Ectodermal cell (in vitro differentiated cells): Measurements from ENCODE around the gene PCDH1.

Experiments used
- H3K27ac ChIP-seq: 2 replicates; pipeline ENCODE4 v1.7.0; 2013; ENCODE audit warnings: mild to moderate bottlenecking, low read depth, low read length; ENCODE audit not compliant: insufficient read depth, poor library complexity, severe bottlenecking
- H3K27me3 ChIP-seq: 2 replicates; pipeline ENCODE4 v1.7.0; 2013; ENCODE audit warnings: mild to moderate bottlenecking, low read length; ENCODE audit not compliant: insufficient read depth, control insufficient read depth, poor library complexity, severe bottlenecking
- H3K36me3 ChIP-seq: one replicate; pipeline ENCODE4 v1.7.0; 2013; ENCODE audit warnings: low read length; ENCODE audit not compliant: control insufficient read depth, insufficient read depth
- H3K4me1 ChIP-seq: one replicate; pipeline ENCODE4 v1.7.0; 2013; ENCODE audit warnings: low read length; ENCODE audit not compliant: control insufficient read depth, insufficient read depth
- H3K4me3 ChIP-seq: 2 replicates; pipeline ENCODE4 v1.7.0; 2013; ENCODE audit warnings: low read depth, low read length, control low read depth; ENCODE audit not compliant: insufficient read depth
- H3K9me3 ChIP-seq: 2 replicates; pipeline ENCODE4 v1.7.0; 2013; ENCODE audit warnings: mild to moderate bottlenecking, low read length, moderate library complexity; ENCODE audit not compliant: control insufficient read depth
- WGBS, 2 experiments: methylation state at CpG; one replicate each; pipeline ENCODE4 v1.1.7; 2013; ENCODE audit warnings: missing lambda C conversion rate in 2 of 2; 5-methylcytosine and 5-hydroxymethylcytosine counted together

Gene PCDH1

DNA sequence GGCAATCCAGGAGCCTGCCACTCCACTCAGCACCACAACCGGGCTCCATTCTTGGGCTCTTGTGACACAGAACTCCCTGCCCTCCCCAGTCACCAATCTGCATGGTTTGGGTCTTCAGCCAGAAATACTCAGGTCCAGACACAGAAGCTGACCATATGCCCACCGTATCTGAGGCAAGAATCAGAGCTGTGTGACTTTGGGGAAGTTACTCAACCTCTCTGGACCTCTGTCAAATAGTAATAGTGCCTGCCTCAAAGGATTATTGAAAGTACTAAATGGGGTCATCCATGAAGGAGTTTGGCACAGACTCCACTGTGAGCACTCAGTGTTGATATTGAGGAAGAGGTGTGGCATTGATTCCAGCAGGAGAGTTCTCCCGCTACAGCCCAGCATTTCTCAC is 67.5 kb downstream of the PCDH1 start:
- WGBS, 2 experiments: 90 to 94% methylated on average over 3 of the region's 3 CpGs
- Histone ChIP-seq H3K9me3 (no peaks in the 10 kb centered on the region), H3K4me1 (peaks cover 49% of the 10 kb centered on the region), H3K27me3 (no peaks in the 10 kb centered on the region), H3K36me3 (no peaks in the 10 kb centered on the region), H3K27ac (no peak overlapping the region), H3K4me3 (no peak overlapping the region)

DNA sequence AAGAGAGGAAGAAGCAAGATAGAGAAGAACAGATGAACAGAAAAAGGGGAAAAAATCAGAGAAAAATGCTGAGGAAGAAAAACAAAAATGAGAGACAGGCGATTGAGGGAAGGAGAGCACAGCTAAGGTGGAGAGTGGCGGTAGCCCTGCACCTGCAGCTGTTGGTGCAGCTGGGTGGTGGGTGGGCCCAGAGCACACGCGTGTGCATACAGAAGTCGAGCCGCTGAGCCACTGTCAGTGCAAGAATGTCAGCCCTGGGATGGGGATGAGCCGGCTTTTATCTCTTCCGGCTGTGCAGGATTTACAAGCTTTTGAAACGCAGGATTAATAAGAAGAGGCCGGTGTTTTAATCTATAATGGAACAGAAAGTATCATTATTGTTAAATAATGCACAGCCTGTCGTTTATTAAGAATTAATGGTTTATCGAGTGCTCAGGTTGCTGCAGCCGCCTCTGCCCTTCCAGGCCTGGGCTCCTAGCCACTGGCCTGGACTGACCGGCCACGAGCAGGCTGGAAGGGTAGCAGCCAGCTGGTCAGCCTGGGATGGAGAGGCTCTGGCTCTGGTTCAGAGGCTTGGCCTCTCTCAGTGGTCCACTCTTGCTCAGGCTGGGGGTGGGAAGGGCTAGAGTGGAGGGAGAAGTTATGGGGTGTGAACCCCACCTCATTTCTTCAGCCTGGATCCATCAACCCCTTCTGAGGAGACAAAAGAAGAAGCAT is 68.7 kb downstream of the PCDH1 start:
- 71 to 77% methylated on average over 15 of the region's 15 CpGs for WGBS, 2 experiments
- Histone ChIP-seq H3K27me3 (no peaks in the 10 kb centered on the region), H3K4me3 (no peak overlapping the region), H3K4me1 (peaks cover 46% of the 10 kb centered on the region), H3K36me3 (no peaks in the 10 kb centered on the region), H3K27ac (no peak overlapping the region), H3K9me3 (no peaks in the 10 kb centered on the region)

DNA sequence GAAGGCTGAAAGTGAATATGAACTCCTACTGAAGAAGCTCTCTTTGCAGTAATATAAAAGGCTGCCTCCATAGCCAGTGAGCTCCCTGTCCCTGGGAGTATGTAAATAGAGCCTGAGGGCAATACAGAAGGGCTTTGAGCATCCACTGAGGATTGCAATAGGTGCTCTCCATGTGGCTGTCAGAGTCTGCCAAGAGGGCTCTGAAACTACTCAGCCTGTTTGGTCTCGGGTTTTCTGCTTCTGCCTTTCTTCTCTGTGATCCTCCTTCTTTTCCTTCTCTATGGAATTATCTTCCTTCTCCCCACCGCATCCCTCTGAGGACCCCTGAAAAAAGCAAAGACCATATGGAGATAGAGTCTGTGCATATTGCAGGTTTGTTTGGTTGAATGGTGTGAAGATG is 69.4 kb downstream of the PCDH1 start:
- Histone ChIP-seq H3K27ac (no peak overlapping the region), H3K4me1 (peaks cover 46% of the 10 kb centered on the region)
- WGBS, 2 experiments: 75 to 92% methylated on average over 2 of the region's 2 CpGs

DNA sequence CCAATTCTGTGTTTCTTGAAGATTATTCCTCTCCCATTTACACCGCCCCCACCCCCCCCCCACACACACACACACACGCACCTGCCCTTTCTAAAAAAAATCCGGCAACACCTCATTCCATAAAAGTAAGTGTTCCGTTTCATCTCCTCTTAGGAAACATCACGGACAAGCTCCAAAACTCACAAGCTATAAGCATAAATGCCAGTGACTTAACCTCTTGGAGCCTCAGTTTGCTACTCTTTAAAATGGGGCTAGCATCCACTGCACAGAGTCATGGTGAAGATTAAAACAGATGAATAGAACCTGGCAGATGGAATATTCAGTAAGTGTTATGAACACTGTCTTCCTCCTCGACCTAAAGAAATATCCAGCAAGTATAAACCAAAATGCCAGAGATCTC is 70.5 kb downstream of the PCDH1 start:
- H3K36me3 ChIP-seq: no peaks in the 10 kb centered on the region
- no peaks in the 10 kb centered on the region for H3K27me3 ChIP-seq
- H3K9me3 ChIP-seq: no peaks in the 10 kb centered on the region
- H3K27ac ChIP-seq: no peak overlapping the region
- 85 to 89% methylated on average over 6 of the region's 6 CpGs for WGBS, 2 experiments
- peaks cover 49% of the 10 kb centered on the region for H3K4me1 ChIP-seq
- no peak overlapping the region for H3K4me3 ChIP-seq

More for the DNA sequence above, 69.4 kb downstream of the PCDH1 start:
- H3K27me3 ChIP-seq: no peaks in the 10 kb centered on the region
- H3K4me3 ChIP-seq: no peak overlapping the region
- no peaks in the 10 kb centered on the region for H3K36me3 ChIP-seq
- H3K9me3 ChIP-seq: no peaks in the 10 kb centered on the region

DNA sequence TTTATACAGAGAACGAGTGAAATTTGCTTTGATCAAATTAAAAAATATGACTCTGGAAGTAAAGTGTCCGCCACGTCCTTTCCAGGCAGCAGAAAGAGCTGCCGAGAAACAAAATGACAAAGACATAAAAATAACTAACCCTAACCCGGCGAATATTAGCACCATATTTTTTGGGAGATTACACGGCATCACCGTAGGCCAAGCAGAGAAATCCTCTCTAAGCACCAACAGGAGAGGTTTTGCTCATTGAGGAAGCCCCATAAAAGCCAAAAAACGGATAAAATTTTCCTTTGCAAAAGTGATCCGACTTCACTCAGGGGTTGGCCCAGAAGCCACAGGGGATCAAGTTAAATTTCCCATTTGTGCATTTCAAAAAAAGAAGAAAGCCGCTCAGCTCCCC is 70.9 kb downstream of the PCDH1 start:
- H3K27me3 ChIP-seq: no peaks in the 10 kb centered on the region
- peaks cover 45% of the 10 kb centered on the region for H3K4me1 ChIP-seq
- 82 to 86% methylated on average over 11 of the region's 11 CpGs for WGBS, 2 experiments
- H3K4me3 ChIP-seq: no peak overlapping the region
- H3K27ac ChIP-seq: no peak overlapping the region
- no peaks in the 10 kb centered on the region for H3K9me3 ChIP-seq
- no peaks in the 10 kb centered on the region for H3K36me3 ChIP-seq

DNA sequence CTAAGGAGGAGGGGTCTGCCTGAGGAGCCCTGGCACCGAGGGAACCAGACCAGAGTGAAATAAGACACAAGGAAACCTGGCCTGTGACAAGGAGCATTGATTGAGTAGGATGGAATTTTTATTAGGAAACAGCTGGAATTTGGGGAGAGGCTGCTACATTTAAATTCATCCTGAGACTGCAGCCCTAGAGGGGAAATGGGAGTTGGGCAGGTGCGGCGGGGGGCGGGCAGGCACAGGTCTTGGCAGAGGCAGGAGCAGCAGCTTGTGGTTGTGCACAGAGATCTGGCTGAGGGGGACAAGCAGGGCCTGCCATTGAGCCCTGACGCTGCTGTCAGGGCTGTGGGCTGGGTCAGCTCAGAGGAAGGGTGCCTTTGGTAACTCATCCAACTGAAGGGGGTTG is 71.6 kb downstream of the PCDH1 start:
- 43 to 55% methylated on average over 5 of the region's 5 CpGs for WGBS, 2 experiments
- Histone ChIP-seq H3K4me1 (peaks cover 41% of the 10 kb centered on the region), H3K27me3 (no peaks in the 10 kb centered on the region), H3K4me3 (no peak overlapping the region), H3K9me3 (no peaks in the 10 kb centered on the region), H3K36me3 (no peaks in the 10 kb centered on the region), H3K27ac (no peak overlapping the region)

DNA sequence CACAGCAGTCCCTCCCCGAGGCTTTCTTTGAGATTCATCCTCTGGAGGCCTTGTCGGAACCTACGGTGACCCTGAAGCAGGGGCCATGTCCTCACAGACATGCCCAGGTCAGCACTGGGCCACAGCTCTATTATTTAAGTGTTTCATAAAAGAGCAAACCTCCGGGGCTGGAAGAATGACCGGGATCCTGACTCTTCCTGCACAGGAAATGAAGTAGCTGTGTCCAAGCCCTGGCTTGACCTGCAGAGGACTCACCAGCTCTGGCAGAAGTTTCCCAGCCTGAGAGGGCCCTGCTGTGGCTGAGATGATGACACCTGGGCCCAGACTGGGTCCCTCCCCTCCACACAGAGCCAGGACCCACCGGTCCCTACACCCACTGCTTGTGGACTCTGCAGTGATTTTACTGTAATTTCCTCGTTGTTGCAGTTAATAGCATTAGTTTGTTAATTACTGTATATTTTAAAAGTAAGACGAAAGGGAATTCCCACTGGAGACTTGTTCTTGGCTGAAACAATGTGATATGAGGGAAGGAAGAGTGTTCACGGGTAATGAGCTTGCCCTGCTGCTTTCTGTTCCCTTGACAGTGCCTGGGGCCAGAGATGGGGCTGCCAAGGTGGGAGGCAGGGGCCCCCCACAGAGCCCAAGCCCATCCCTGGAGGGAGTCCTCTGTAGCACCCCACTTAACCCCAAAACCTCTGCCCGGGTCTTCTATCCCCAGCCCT is 72.2 kb downstream of the PCDH1 start:
- WGBS, 2 experiments: 80 to 81% methylated on average over 10 of the region's 10 CpGs
- no peak overlapping the region for H3K27ac ChIP-seq

DNA sequence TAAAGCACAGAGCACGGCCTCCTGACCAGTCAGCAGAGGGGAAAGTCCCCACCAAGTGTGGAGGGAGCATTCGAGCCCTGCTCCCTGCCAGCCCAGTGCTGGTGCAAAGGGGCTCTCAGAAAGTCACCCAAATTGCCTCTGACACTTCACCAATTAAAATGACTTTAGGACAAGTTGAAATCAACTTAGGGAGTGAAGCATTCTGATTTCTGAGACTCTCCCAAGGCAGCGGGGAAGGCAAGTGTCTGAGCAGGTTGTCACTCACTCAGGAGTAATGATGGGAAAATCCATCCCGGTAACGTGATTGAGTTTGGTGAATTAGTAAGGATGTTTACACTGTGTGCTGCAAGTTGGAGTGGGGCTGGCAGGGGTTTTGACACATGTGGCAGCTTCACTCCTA is 73.7 kb downstream of the PCDH1 start:
- Histone ChIP-seq H3K9me3 (no peaks in the 10 kb centered on the region), H3K4me1 (peaks cover 31% of the 10 kb centered on the region), H3K27me3 (no peaks in the 10 kb centered on the region), H3K27ac (no peak overlapping the region), H3K4me3 (no peak overlapping the region), H3K36me3 (no peaks in the 10 kb centered on the region)
- 56 to 62% methylated on average over 5 of the region's 5 CpGs for WGBS, 2 experiments

More for the DNA sequence above, 72.2 kb downstream of the PCDH1 start:
- H3K27me3 ChIP-seq: no peaks in the 10 kb centered on the region
- H3K9me3 ChIP-seq: no peaks in the 10 kb centered on the region
- no peak overlapping the region for H3K4me3 ChIP-seq
- no peaks in the 10 kb centered on the region for H3K36me3 ChIP-seq
- peaks cover 37% of the 10 kb centered on the region for H3K4me1 ChIP-seq
